PFSK-1 (cell line): ENCODE results near the gene RABGAP1.

ENCODE experiments used
- FOXP2 ChIP-seq: optimal IDR thresholded peaks from 2 replicates; pipeline ENCODE3; 2011; ENCODE audit warnings: borderline replicate concordance, control low read depth, inconsistent platforms; ENCODE audit not compliant: insufficient read depth; ENCODE audit errors: extremely low read length, extremely low read depth
- POLR2AphosphoS5 ChIP-seq: IDR thresholded peaks from 2 replicates; pipeline ENCODE4 v1.6.1; 2012; ENCODE audit warnings: low read depth, mild to moderate bottlenecking, control low read depth, low read length, moderate library complexity
- REST ChIP-seq, 2 experiments: IDR thresholded peaks; 2 replicates each; pipeline versions ENCODE4 v1.6.1 to v1.8.0; 2011 to 2012; ENCODE audit warnings: low read depth in 2 of 2, low read length in 2 of 2, control low read depth in 1 of 2, inconsistent platforms in 1 of 2, mild to moderate bottlenecking in 1 of 2, moderate library complexity in 1 of 2; ENCODE audit not compliant: insufficient read depth in 1 of 2
- SIN3A ChIP-seq: IDR thresholded peaks from 2 replicates; pipeline ENCODE4 v1.6.1; 2012; ENCODE audit warnings: mild to moderate bottlenecking, low read length, moderate library complexity, borderline replicate concordance; ENCODE audit not compliant: insufficient read depth
- TAF1 ChIP-seq: IDR thresholded peaks from 2 replicates; pipeline ENCODE4 v1.6.1; 2012; ENCODE audit warnings: low read length, control low read depth, borderline replicate concordance; ENCODE audit not compliant: insufficient read depth

The RABGAP1 gene

GRCh38 chr9:123107639-123108285 lies 166.9 kb downstream of the RABGAP1 start:
- TF ChIP-seq SIN3A (no peak), FOXP2 (no peak), POLR2AphosphoS5 (no peak), TAF1 (no peak), REST (IDR thresholded peaks at IDR 0.05; ENCODE audit: insufficient read depth in 1 of 2, low read depth in 2 of 2, low read length in 2 of 2) (no peak)

GRCh38 chr9:123108976-123109375 lies 168.2 kb downstream of the RABGAP1 start:
- TF ChIP-seq FOXP2, result no peak
- TF ChIP-seq POLR2AphosphoS5, result no peak
- TF ChIP-seq TAF1, result no peak
- TF ChIP-seq REST (IDR thresholded peaks at IDR 0.05; ENCODE audit: insufficient read depth in 1 of 2, low read depth in 2 of 2, low read length in 2 of 2), result no peak
- no peak for TF ChIP-seq SIN3A

- no peak for TF ChIP-seq POLR2AphosphoS5
Observed at GRCh38 chr9:123109540-123110279, 168.9 kb downstream of the RABGAP1 start.

GRCh38 chr9:123111427-123112014 lies 170.7 kb downstream of the RABGAP1 start:
- TF ChIP-seq FOXP2, result no peak
- no peak for TF ChIP-seq SIN3A
- no peak for TF ChIP-seq TAF1
- TF ChIP-seq REST (IDR thresholded peaks at IDR 0.05; ENCODE audit: insufficient read depth in 1 of 2, low read depth in 2 of 2, low read length in 2 of 2), result no peak
- no peak for TF ChIP-seq POLR2AphosphoS5

GRCh38 chr9:123112015-123112975 lies 171.5 kb downstream of the RABGAP1 start:
- TF ChIP-seq TAF1, result no peak
- TF ChIP-seq FOXP2, result no peak
